Lower leg skin (tissue), 3 donors: ENCODE results near the gene DCBLD1.

Experiments
- CTCF ChIP-seq, 3 donors: fragments of 450-650 bp; IDR thresholded peaks; one replicate each; pipeline ENCODE4 v1.5.1; 2016; ENCODE audit warnings: antibody characterized with exemption in 3 of 3, mild to moderate bottlenecking in 3 of 3, moderate library complexity in 2 of 3
- POLR2A ChIP-seq, 2 donors: fragments of 450-650 bp; IDR thresholded peaks; one replicate each; pipeline ENCODE4 v1.6.1; 2016 to 2017; ENCODE audit warnings: antibody characterized with exemption in 2 of 2, mild to moderate bottlenecking in 1 of 2, moderate library complexity in 1 of 2

- no peak for TF ChIP-seq CTCF (IDR thresholded peaks at IDR 0.05)
- TF ChIP-seq POLR2A (IDR thresholded peaks at IDR 0.05): no peak
These were observed 49.6 kb downstream of the DCBLD1 start for GRCh38 chr6:117531809-117532725.
